WTC11 (cell line): ENCODE results near the gene CD4.

Experiments
- ATF2 ChIP-seq: sonication (generic); formaldehyde crosslinking; IDR thresholded peaks from 2 replicates; pipeline ENCODE4 v1.8.1; 2022; ENCODE audit warnings: low read depth, missing genetic modification reagents, borderline replicate concordance
- CBFB ChIP-seq: sonication (generic); formaldehyde crosslinking; IDR thresholded peaks from 2 replicates; pipeline ENCODE4 v1.8.1; 2022; ENCODE audit warnings: mild to moderate bottlenecking, low read depth, missing genetic modification reagents
- CREM ChIP-seq: sonication (generic); formaldehyde crosslinking; IDR thresholded peaks from 2 replicates; pipeline ENCODE4 v1.8.1; 2022; ENCODE audit warnings: mild to moderate bottlenecking, missing genetic modification reagents, moderate library complexity
- FOXP1 ChIP-seq: sonication (generic); formaldehyde crosslinking; IDR thresholded peaks from 2 replicates; pipeline ENCODE4 v1.8.0; 2022; ENCODE audit warnings: missing genetic modification reagents, mild to moderate bottlenecking, moderate library complexity, borderline replicate concordance
- KAT7 ChIP-seq: sonication (generic); formaldehyde crosslinking; IDR thresholded peaks from 2 replicates; pipeline ENCODE4 v1.8.1; 2023; ENCODE audit warnings: missing genetic modification reagents, mild to moderate bottlenecking, borderline replicate concordance
- MAX ChIP-seq: sonication (generic); formaldehyde crosslinking; IDR thresholded peaks from 2 replicates; pipeline ENCODE4 v1.8.0; 2022; ENCODE audit warnings: mild to moderate bottlenecking, missing genetic modification reagents
- NFYB ChIP-seq: sonication (generic); formaldehyde crosslinking; conservative IDR thresholded peaks from 2 replicates; pipeline ENCODE4 v1.8.0; 2022; ENCODE audit warnings: low read depth, missing genetic modification reagents
- NR2C2 ChIP-seq: sonication (generic); formaldehyde crosslinking; IDR thresholded peaks from 2 replicates; pipeline ENCODE4 v1.8.0; 2022; ENCODE audit warnings: mild to moderate bottlenecking, missing genetic modification reagents
- RELA ChIP-seq: sonication (generic); formaldehyde crosslinking; IDR thresholded peaks from 2 replicates; pipeline ENCODE4 v1.8.1; 2022; ENCODE audit warnings: missing genetic modification reagents, mild to moderate bottlenecking, borderline replicate concordance
- TCF7 ChIP-seq: sonication (generic); formaldehyde crosslinking; IDR thresholded peaks from 2 replicates; pipeline ENCODE4 v1.8.0; 2022; ENCODE audit warnings: mild to moderate bottlenecking, low read depth, missing genetic modification reagents, moderate library complexity
- TEAD4 ChIP-seq: sonication (generic); formaldehyde crosslinking; IDR thresholded peaks from 2 replicates; pipeline ENCODE4 v1.8.0; 2022; ENCODE audit warnings: mild to moderate bottlenecking, missing genetic modification reagents
- TF ChIP-seq, protein P1 (sequence below): sonication (generic); formaldehyde crosslinking; IDR thresholded peaks from 2 replicates; pipeline ENCODE4 v1.8.0; 2022; ENCODE audit warnings: missing genetic modification reagents
- TF ChIP-seq, protein P2 (sequence below): fragments of 200-600 bp; IDR thresholded peaks from 2 replicates; pipeline ENCODE4 v1.8.0; 2022; ENCODE audit warnings: antibody characterized with exemption

GRCh38 chr12:6777386-6777785 lies 11.9 kb upstream of the CD4 start:
- TF ChIP-seq, protein P1, sequence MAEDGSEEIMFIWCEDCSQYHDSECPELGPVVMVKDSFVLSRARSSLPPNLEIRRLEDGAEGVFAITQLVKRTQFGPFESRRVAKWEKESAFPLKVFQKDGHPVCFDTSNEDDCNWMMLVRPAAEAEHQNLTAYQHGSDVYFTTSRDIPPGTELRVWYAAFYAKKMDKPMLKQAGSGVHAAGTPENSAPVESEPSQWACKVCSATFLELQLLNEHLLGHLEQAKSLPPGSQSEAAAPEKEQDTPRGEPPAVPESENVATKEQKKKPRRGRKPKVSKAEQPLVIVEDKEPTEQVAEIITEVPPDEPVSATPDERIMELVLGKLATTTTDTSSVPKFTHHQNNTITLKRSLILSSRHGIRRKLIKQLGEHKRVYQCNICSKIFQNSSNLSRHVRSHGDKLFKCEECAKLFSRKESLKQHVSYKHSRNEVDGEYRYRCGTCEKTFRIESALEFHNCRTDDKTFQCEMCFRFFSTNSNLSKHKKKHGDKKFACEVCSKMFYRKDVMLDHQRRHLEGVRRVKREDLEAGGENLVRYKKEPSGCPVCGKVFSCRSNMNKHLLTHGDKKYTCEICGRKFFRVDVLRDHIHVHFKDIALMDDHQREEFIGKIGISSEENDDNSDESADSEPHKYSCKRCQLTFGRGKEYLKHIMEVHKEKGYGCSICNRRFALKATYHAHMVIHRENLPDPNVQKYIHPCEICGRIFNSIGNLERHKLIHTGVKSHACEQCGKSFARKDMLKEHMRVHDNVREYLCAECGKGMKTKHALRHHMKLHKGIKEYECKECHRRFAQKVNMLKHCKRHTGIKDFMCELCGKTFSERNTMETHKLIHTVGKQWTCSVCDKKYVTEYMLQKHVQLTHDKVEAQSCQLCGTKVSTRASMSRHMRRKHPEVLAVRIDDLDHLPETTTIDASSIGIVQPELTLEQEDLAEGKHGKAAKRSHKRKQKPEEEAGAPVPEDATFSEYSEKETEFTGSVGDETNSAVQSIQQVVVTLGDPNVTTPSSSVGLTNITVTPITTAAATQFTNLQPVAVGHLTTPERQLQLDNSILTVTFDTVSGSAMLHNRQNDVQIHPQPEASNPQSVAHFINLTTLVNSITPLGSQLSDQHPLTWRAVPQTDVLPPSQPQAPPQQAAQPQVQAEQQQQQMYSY: no peak
- TF ChIP-seq RELA (CRISPR knock-in tag): no peak
- TF ChIP-seq MAX (CRISPR knock-in tag): no peak
- TF ChIP-seq, protein P2, sequence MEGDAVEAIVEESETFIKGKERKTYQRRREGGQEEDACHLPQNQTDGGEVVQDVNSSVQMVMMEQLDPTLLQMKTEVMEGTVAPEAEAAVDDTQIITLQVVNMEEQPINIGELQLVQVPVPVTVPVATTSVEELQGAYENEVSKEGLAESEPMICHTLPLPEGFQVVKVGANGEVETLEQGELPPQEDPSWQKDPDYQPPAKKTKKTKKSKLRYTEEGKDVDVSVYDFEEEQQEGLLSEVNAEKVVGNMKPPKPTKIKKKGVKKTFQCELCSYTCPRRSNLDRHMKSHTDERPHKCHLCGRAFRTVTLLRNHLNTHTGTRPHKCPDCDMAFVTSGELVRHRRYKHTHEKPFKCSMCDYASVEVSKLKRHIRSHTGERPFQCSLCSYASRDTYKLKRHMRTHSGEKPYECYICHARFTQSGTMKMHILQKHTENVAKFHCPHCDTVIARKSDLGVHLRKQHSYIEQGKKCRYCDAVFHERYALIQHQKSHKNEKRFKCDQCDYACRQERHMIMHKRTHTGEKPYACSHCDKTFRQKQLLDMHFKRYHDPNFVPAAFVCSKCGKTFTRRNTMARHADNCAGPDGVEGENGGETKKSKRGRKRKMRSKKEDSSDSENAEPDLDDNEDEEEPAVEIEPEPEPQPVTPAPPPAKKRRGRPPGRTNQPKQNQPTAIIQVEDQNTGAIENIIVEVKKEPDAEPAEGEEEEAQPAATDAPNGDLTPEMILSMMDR: no peak
- no peak for TF ChIP-seq NFYB (CRISPR knock-in tag)
- no peak for TF ChIP-seq FOXP1 (CRISPR knock-in tag)
- TF ChIP-seq CREM (CRISPR knock-in tag): no peak
- no peak for TF ChIP-seq TEAD4 (CRISPR knock-in tag)
- TF ChIP-seq CBFB: no peak
- TF ChIP-seq ATF2 (CRISPR knock-in tag): no peak
- no peak for TF ChIP-seq NR2C2 (CRISPR knock-in tag)
- TF ChIP-seq TCF7 (CRISPR knock-in tag): no peak
- TF ChIP-seq KAT7 (CRISPR knock-in tag): no peak
